HEK293T (cell line): Measurements from ENCODE around the gene FKBP1B.

Experiments used
- ARNT ChIP-seq: fragments of 450-650 bp; IDR thresholded peaks from 2 replicates; pipeline ENCODE4 v1.6.1; 2017; ENCODE audit warnings: mild to moderate bottlenecking
- BHLHE40 ChIP-seq: fragments of 450-650 bp; IDR thresholded peaks from 2 replicates; pipeline ENCODE4 v1.6.1; 2016; ENCODE audit warnings: mild to moderate bottlenecking, moderate library complexity, borderline replicate concordance
- CTBP1 ChIP-seq: fragments of 450-650 bp; IDR thresholded peaks from 2 replicates; pipeline ENCODE4 v1.6.1; 2016; ENCODE audit warnings: borderline replicate concordance
- ELF4 ChIP-seq: fragments of 450-650 bp; IDR thresholded peaks from 2 replicates; pipeline ENCODE4 v1.6.1; 2017; ENCODE audit warnings: antibody characterized with exemption
- FOXM1 ChIP-seq: fragments of 450-650 bp; IDR thresholded peaks from 2 replicates; pipeline ENCODE4 v1.6.1; 2017; ENCODE audit warnings: mild to moderate bottlenecking, borderline replicate concordance
- HDGF ChIP-seq: fragments of 450-650 bp; IDR thresholded peaks from 2 replicates; pipeline ENCODE4 v1.6.1; 2017; ENCODE audit warnings: antibody characterized with exemption, borderline replicate concordance
- LEF1 ChIP-seq: fragments of 450-650 bp; IDR thresholded peaks from 2 replicates; pipeline ENCODE4 v1.6.1; 2017; ENCODE audit warnings: mild to moderate bottlenecking, borderline replicate concordance
- NFRKB ChIP-seq: fragments of 450-650 bp; IDR thresholded peaks from 2 replicates; pipeline ENCODE4 v1.6.1; 2016; ENCODE audit warnings: mild to moderate bottlenecking, moderate library complexity
- SP1 ChIP-seq: fragments of 450-650 bp; IDR thresholded peaks from 2 replicates; pipeline ENCODE4 v1.6.1; 2017
- SUZ12 ChIP-seq: fragments of 450-650 bp; IDR thresholded peaks from 2 replicates; pipeline ENCODE4 v1.6.1; 2016; ENCODE audit warnings: mild to moderate bottlenecking
- ZNF384 ChIP-seq: fragments of 450-650 bp; IDR thresholded peaks from 2 replicates; pipeline ENCODE4 v1.6.1; 2016
- TF ChIP-seq, protein P1 (sequence below): fragments of 450-650 bp; IDR thresholded peaks from 2 replicates; pipeline ENCODE4 v1.6.1; 2016

DNA sequence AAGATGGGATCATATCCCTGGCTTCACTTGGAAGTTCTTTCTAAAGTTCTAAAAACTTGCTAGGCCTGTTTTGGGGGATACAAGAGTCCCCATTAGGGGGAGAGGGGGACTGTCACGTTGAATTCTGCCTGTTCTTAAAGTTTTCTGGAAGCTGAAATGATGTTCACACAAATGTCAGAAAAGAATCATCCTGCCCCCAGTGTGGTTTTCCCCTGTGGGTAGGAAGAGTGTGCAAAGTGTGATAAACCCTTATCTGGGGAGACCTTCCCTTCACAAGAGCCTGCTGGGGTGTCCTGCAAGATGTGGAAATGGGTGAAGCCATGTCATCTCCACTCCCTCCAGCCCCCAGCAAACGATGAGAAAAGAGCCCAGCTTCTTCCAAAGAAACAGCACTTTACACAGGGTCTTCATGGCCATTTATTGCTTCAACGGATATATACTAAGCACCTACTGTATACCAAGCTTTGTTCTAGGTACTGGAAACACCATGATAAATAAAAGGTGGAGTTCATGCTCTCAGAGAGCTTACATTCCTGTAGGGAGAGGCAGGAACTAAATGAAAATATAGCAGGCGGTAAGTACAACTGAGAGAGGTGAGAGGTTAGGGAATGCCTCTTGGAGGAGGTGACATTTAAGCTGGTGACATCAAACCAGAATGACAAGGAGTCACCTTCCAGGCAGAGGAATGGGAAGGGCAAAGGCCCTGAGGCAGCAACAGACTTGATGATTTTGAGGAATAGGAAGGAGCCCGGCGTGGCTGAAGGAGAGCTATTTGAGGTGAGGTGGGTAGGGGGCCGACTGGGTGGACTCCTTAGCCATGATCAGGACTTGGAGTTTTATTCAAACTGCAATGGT, 38.1 kb upstream of the FKBP1B start:
- TF ChIP-seq BHLHE40: no peak
- TF ChIP-seq SP1: no peak
- no peak for TF ChIP-seq CTBP1
- TF ChIP-seq NFRKB: no peak
- no peak for TF ChIP-seq FOXM1
- TF ChIP-seq LEF1: no peak
- TF ChIP-seq ZNF384: no peak
- TF ChIP-seq ARNT: no peak
- TF ChIP-seq, protein P1, sequence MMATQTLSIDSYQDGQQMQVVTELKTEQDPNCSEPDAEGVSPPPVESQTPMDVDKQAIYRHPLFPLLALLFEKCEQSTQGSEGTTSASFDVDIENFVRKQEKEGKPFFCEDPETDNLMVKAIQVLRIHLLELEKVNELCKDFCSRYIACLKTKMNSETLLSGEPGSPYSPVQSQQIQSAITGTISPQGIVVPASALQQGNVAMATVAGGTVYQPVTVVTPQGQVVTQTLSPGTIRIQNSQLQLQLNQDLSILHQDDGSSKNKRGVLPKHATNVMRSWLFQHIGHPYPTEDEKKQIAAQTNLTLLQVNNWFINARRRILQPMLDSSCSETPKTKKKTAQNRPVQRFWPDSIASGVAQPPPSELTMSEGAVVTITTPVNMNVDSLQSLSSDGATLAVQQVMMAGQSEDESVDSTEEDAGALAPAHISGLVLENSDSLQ: no peak
- TF ChIP-seq ELF4: no peak
- no peak for TF ChIP-seq HDGF
- no peak for TF ChIP-seq SUZ12
